ENCODE results near the gene EPB41L2. TPM values are rescaled to one million over a fixed set of nuclear protein-coding genes. Genes with fewer than 3 reads are reported as not detected.

Gene EPB41L2
- total RNA-seq, 1 experiment from 2014 or later = 74.8 TPM

DNA sequence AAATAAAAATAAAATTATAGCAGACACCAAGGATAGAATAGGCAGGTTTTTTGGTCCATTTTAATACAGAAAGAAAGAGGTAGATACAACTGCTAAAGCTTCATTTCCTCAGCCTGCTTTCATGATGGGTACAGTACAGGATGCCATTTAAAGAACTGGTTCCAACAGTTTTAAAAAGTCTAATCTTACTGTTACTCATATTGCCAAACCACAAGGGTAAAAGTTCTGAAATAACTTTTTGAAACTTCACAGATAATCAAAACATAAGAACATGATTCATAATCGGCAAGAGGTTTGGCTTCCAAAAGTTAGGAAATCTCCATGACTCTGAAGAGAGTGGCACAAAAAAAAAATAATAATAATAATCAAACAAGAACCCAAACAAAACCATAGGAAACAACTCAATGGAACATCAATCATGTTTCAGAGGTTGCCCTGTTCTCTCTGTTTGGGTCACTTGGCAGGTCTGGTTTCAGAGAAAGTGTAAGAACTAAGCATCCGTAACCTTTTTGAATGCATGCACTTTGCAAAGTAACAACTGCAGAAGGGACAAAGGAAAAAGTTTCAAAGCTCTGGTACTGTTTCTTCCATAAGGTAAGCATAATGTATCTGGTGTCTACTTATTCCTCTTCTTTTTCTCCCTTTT lies 156.2 kb downstream of the EPB41L2 start:
- ChIA-PET POLR2A (no interaction called here), RAD21 (ENCODE audit: low non-redundant PET in 1 of 2, low total read pairs in 2 of 2, uncharacterized antibody in 2 of 2, unreplicated experiment in 2 of 2) (no interaction called here)
- no TSS peak for BruUV-seq (replicated peaks)

More for the DNA sequence above, 156.2 kb downstream of the EPB41L2 start:
- Histone ChIP-seq H3K36me3 (ENCODE audit: control insufficient read depth in 1 of 2, insufficient read depth in 2 of 2, low read length in 2 of 2) (no peaks in the 10 kb centered on the region), H3K27ac (ENCODE audit: low read depth, low read length) (no peak overlapping the region), H3K27me3 (ENCODE audit: insufficient read depth, low read length) (no peaks in the 10 kb centered on the region), H2AFZ (ENCODE audit: low read depth, low read length, poor library complexity, severe bottlenecking) (no peak overlapping the region), H3K9me2 (ENCODE audit: insufficient read depth) (no peaks in the 10 kb centered on the region), H3K79me2 (ENCODE audit: insufficient read depth, low read length) (no peaks in the 10 kb centered on the region), H4K20me1 (ENCODE audit: insufficient read depth) (no peaks in the 10 kb centered on the region), H3K9ac (ENCODE audit: low read length) (no peak overlapping the region), H3K4me1 (ENCODE audit: control insufficient read depth in 1 of 2, insufficient read depth in 2 of 2, low read length in 2 of 2) (no peaks in the 10 kb centered on the region), H3K4me2 (ENCODE audit: low read length) (no peak overlapping the region), H3K4me3 (replicated peaks in 1 of 2; ENCODE audit: low read depth in 1 of 2, low read length in 2 of 2) (no peak overlapping the region), H3K9me3 (ENCODE audit: control insufficient read depth in 1 of 2, insufficient read depth in 1 of 2, low read depth in 1 of 2, low read length in 2 of 2) (no peaks in the 10 kb centered on the region)
- ATAC-seq (no peak), DNase-seq (ENCODE audit: low read depth, low spot score) (no peak)
- intact Hi-C loops (cut with micrococcal nuclease) = no loop called here
- TF ChIP-seq SRF (IDR thresholded peaks at IDR 0.05; ENCODE audit: low read depth) (no peak), TCF7L2 (IDR thresholded peaks at IDR 0.05; ENCODE audit: borderline replicate concordance, extremely low read depth, insufficient read depth, insufficient read length) (no peak), POLR2A (IDR thresholded peaks at IDR 0.05; ENCODE audit: borderline replicate concordance, extremely low read depth, insufficient read depth, insufficient read length) (no peak), EZH2phosphoT487 (IDR thresholded peaks at IDR 0.05; ENCODE audit: borderline replicate concordance) (no peak), SP1 (IDR thresholded peaks at IDR 0.05; ENCODE audit: low read depth) (no peak), CTCF (IDR thresholded peaks at IDR 0.05 in 2 of 3, conservative IDR thresholded peaks at IDR 0.05 in 1 of 3; ENCODE audit: borderline replicate concordance in 1 of 3, insufficient read depth in 1 of 3, low read depth in 2 of 3, low read length in 2 of 3) (no peak), CEBPB (IDR thresholded peaks at IDR 0.05; ENCODE audit: low read depth) (no peak)
- TF ChIP-seq, protein P1, sequence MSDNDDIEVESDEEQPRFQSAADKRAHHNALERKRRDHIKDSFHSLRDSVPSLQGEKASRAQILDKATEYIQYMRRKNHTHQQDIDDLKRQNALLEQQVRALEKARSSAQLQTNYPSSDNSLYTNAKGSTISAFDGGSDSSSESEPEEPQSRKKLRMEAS (IDR thresholded peaks at IDR 0.05) = no peak
- CTCF ChIA-PET = no interaction called here
